ENCODE data around the gene TPPP.

GRCh38 chr5:683551-684481, 9.3 kb downstream of the TPPP start:
- TF ChIP-seq FOXM1 (IDR thresholded peaks at IDR 0.05; ENCODE audit: borderline replicate concordance, low read depth) = no peak
- no peak for TF ChIP-seq EP300 (IDR thresholded peaks at IDR 0.05; ENCODE audit: borderline replicate concordance)
- no peak for TF ChIP-seq EGR1 (IDR thresholded peaks at IDR 0.05)
- no peak for TF ChIP-seq RAD21 (IDR thresholded peaks at IDR 0.05; ENCODE audit: low read depth)
- no peak for TF ChIP-seq REST (IDR thresholded peaks at IDR 0.05; ENCODE audit: low read depth)
- no peak for TF ChIP-seq CREB1 (IDR thresholded peaks at IDR 0.05; ENCODE audit: low read depth)
- TF ChIP-seq TCF12 (IDR thresholded peaks at IDR 0.05; ENCODE audit: low read depth) = no peak

Measured in Ishikawa (cell line).